Uterus (tissue), 2 donors: ENCODE results near the gene MCM10.

ENCODE experiments used
- CTCF ChIP-seq, 4 experiments: fragments of 200-600 bp in 2 of 4; fragments of 450-650 bp in 2 of 4; sonication (generic) in 2 of 4; IDR thresholded peaks; one replicate each; pipeline ENCODE4 v1.5.1; 2016 to 2019; ENCODE audit warnings: antibody characterized with exemption in 4 of 4, mild to moderate bottlenecking in 2 of 4, moderate library complexity in 1 of 4
- POLR2A ChIP-seq, 2 donors: fragments of 450-650 bp; IDR thresholded peaks; one replicate each; pipeline ENCODE4 v1.6.1; 2016; ENCODE audit warnings: antibody characterized with exemption in 2 of 2, mild to moderate bottlenecking in 1 of 2, moderate library complexity in 1 of 2

- TF ChIP-seq POLR2A (IDR thresholded peaks at IDR 0.05) (no peak), CTCF (IDR thresholded peaks at IDR 0.05) (no peak)
Observed at GRCh38 chr10:13219685-13220670, 58.6 kb downstream of the MCM10 start.
